Esophagus muscularis mucosa (tissue), 3 donors: ENCODE measurements around the gene ARFGAP3.
A peak's percentile ranks its signal among the peaks of the same experiment; 100 is the strongest.

Experiments used
- POLR2A ChIP-seq: fragments of 450-650 bp; IDR thresholded peaks from one replicate; pipeline ENCODE4 v1.6.1; 2017; ENCODE audit warnings: antibody characterized with exemption, moderate library complexity, mild to moderate bottlenecking, low read depth
- TF ChIP-seq, protein P1 (sequence below), 3 experiments: fragments of 200-600 bp in 2 of 3; fragments of 450-650 bp in 1 of 3; sonication (generic) in 2 of 3; IDR thresholded peaks; one replicate each; pipeline ENCODE4 v1.5.1; 2017 to 2019; ENCODE audit warnings: antibody characterized with exemption in 3 of 3, mild to moderate bottlenecking in 2 of 3, moderate library complexity in 1 of 3

- TF ChIP-seq, protein P1, sequence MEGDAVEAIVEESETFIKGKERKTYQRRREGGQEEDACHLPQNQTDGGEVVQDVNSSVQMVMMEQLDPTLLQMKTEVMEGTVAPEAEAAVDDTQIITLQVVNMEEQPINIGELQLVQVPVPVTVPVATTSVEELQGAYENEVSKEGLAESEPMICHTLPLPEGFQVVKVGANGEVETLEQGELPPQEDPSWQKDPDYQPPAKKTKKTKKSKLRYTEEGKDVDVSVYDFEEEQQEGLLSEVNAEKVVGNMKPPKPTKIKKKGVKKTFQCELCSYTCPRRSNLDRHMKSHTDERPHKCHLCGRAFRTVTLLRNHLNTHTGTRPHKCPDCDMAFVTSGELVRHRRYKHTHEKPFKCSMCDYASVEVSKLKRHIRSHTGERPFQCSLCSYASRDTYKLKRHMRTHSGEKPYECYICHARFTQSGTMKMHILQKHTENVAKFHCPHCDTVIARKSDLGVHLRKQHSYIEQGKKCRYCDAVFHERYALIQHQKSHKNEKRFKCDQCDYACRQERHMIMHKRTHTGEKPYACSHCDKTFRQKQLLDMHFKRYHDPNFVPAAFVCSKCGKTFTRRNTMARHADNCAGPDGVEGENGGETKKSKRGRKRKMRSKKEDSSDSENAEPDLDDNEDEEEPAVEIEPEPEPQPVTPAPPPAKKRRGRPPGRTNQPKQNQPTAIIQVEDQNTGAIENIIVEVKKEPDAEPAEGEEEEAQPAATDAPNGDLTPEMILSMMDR (IDR thresholded peaks at IDR 0.05): no peak
- peak; percentile 26 for TF ChIP-seq POLR2A
Observed at GRCh38 chr22:42856179-42856864, 751 bp downstream of the ARFGAP3 start.
